GM19397 (cell line): ENCODE measurements around the gene CD7.
A peak's percentile ranks its signal among the peaks of the same experiment; 100 is the strongest.

Experiments used
- ATAC-seq: cut with Tn5 transposase; IDR thresholded peaks from one replicate; pipeline ENCODE4 v1.9.1; 2021; ENCODE audit warnings: mild to moderate bottlenecking, moderate library complexity; ENCODE audit not compliant: unreplicated experiment

Gene CD7

DNA sequence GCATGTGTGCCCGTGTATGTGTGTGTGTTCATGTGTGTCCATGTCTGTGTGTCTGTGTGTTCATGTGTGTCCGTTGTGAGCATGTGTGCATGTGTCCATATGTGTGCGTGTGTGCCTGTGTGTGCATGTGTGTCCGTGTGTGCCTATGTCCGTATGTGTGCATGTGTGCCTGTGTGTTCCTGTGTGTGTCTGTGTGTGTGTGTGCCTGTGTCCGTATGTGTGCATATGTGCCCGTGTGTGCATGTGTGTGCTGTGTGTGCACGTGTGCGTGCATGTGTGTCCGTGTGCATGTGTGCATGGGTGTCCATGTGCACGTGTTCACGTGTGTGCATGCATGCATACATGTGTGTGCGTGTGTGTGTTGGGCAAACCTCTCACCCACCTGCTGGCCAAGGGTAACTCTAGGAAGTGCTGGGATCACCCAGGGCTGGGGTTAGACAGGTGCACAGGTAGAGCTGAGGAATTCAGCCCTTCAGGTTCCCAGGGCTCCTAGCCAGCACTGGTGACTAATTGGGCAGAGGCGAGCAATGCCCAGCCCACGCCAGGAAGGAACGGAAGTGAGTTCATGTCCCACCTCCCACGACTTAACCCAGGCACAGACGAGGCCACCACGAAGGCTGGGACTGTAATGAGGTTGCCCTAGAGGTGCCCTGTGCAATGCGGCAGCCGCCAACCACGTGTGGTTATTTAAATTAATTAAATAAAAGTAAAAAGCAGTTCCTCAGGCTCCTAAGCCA is 35.7 kb downstream of the CD7 start:
- ATAC-seq = no peak

DNA sequence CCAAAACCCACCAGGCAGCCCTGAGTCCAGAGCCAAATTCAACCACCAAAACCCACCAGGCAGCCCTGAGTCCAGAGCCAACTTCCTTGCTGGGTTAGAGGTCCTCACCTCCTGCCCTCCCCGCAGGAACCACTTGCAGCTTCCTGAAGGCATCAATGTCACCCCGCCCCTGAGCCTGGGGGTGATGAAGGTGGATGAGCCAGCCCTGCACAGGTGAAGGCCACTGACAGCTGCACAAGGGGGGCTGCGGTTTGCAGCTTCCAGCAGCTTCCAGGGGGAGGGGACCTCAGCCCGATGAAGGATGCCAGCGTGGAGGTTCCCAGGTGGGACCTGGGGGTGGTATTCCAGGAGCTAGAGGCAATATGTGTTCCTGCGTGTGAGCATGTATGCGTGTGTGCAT is 36.3 kb downstream of the CD7 start:
- ATAC-seq = no peak

DNA sequence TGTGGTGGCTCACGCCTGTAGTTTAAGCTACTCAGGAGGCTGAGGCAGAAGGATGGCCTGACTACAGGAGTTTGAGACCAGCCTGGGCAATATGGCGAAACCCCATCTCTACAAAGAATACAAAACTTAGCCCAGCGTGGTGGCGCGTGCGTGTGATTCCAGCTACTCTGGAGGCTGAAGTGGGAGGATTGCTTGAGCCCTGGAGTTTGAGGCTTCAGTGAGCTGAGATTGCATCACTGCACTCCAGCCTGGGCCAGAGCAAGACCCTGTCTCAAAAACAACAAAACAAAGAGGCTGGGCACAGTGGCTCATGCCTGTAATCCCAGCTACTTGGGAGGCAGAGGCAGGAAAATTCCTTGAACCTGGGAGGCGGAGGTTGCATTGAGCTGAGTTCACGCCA is 36.9 kb downstream of the CD7 start:
- no peak for ATAC-seq

DNA sequence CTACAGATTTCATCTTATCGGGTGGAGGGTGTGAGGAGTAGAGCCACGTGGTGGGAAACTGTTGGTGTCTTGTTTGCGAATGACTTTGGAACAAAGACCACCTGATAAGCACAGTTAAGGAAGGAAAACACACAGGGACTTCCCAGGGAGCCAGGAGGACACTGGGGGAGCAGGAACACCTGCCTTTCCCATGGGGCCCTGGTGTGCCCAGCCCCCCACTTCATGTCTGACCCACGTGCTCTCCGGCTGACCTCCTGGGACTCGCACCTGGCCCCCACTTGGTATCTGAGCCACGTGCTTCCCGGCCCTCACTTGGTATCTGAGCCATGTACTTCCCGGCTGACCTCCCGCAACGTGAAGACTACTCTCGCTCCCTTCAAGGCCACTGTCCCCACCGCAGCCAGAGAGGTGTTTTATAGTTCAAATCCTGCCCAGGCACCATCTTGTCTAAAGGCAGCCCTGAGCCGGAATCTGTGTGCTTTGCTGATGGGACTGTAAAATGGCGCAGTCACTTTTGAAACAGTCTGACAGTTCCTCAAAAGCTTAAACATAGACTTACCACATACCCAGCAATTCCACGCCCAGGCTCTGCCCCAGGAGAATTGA is 38.5 kb downstream of the CD7 start:
- no peak for ATAC-seq

DNA sequence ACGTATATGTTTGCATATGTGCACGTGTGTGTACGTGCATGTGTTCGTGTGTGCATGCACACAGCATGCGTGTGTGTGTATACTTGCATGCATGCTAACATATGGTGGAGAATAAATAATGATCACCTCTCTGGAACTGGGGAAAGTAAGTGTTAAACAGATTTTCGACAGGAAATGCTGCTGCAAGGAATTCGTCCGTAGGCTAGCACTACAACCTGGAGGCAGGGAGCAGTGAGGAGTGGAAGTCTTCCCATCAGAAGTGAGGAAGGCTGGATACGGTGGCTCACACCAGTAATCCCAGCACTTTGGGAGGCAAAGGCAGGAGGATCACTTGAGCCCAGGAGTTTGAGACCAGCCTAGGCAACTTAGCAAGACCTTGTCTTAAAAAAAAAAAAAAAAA is 39.1 kb downstream of the CD7 start:
- ATAC-seq = no peak

DNA sequence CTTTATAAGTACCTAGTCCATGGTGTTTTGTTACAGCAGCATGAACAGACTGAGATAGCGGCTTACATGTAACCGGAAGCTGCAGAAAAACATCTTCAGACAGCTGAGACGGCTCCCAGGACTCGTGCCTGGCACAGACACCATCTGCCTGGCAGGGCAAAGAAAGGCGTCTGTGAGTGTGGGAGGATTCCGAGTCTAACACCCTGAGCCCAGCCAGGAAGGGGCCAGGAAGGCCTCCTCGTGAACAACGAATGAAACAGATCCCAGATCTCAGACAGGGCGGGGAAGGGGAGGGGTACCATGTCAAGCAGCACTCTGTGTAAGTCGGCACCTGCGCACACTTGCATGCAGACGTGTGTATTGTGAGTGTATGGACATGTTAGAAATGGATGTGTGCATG is 39.6 kb downstream of the CD7 start:
- ATAC-seq = no peak

DNA sequence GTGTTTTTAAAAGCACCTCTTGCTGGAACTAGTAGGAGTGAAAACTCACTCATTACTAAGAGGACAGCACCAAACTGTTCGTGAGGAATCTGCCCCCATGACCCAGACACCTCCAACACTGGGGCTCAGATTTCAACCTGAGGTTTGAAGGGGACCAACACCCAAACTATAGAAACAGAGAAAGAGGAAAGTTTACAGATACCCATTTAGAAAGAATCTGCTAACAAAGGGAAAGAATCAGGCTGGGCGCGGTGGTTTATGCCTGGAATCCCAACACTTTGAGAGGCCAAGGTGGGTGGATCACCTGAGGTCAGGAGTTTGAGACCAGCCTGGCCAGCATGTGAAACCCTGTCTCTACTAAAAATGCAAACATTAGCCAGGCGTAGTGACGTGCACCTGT is 40.5 kb downstream of the CD7 start:
- ATAC-seq = no peak

DNA sequence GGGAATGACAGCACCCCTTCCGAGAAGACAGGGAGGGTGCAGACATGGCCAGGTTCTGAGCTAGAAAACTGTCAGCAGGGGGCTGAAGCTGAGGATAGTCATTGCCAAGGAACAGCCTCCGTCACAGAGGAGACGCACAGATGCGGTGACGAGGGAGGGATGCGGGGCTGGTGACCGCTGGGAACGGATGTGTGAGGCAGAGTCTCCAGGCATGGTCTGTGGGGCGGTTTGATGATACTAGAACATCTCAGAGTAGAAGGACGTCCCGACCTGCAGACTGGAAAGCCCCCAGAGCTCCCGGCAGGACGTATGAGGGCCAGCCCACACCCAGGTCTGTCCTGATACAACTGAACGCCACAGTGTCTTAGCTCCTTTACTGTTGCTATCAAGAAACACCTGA is 42.1 kb downstream of the CD7 start:
- no peak for ATAC-seq

DNA sequence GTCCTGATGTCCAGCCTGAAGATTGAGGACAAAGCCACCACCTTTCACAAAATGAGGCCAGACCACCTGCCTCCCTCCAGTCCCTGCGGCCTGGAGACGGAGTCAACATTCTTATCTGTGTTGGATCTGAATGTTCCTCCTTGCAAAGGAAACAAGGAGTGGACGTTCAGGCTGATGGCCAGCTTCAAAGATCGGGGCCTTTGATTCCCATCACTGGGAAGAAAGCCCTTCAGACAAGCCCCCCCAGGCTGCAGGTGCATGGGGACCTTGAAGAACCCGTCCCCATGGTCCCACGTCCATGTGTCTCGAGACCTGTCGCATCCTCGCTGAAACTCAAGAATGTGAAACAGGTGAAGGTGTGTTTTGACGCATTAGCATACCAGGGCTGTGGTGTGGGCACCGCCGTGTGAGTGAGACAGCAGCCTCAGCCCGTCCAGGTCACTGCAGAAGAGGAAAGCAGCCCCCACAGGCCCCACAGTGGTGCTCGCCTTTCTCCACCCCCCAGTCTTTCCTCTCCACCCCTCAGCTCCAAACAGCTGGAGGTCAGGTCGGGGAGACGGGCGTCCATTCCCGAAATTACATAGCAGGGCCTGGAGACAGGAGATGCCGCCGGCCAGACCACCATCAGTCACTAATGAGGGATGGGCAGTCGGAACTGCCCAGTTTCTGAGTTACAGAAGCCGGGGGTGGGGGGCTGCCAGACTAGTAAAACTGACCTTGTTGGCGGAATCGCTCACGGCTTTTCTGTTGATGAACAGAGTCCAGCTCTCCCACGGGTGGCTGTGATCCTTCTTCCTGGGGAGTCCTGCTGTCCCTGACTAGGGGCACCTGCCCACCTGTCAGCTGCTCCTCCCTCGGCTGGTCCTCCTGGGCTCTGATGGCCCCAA is 43.0 kb downstream of the CD7 start:
- ATAC-seq = no peak

DNA sequence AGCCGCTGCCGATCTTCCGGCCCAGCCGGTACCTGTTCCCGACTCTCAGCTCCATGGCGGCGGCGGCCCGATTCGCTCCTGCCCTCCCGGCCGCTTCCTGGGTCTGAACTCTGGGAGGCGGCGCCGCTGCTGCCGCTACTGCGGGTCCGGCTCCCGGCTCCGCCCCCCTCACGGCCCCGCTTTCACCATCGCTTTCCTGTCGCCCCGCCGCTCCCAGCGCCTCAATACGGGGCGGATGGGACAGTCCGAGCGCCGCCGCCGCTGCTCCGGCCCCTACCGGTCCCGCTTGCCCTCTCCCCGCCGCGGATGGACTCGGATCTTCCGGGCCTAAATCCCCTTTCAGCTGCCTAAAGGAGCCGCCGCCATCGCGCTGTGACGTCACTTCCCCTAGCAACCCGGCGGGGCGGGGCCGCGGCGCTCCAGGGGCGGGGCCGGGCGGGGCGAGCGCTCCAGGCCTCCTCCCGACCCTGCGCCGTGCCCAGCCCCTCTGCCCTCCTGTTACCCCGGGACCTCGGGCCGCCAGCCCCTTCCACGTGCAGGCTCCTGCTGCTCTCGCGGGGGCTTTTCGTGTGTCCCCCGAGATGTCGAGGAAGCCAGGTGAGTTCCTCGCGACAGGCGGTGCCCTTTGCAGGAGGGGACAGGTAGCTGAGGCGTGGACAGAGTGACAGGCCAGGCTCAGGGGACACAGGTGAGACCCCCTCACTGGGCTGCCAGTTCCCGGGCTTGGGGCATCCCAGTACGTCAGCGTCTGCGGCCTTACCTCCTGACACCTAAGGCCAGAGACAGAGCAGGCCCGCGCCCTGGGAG is 43.9 kb downstream of the CD7 start, which contains the start of gene CSNK1D:
Gene CSNK1D (minus strand): TSS at position 374 of the 807 bp plus-strand sequence. CDS start 319 bp downstream, at position 55.
- peak; percentile 68 for ATAC-seq

DNA sequence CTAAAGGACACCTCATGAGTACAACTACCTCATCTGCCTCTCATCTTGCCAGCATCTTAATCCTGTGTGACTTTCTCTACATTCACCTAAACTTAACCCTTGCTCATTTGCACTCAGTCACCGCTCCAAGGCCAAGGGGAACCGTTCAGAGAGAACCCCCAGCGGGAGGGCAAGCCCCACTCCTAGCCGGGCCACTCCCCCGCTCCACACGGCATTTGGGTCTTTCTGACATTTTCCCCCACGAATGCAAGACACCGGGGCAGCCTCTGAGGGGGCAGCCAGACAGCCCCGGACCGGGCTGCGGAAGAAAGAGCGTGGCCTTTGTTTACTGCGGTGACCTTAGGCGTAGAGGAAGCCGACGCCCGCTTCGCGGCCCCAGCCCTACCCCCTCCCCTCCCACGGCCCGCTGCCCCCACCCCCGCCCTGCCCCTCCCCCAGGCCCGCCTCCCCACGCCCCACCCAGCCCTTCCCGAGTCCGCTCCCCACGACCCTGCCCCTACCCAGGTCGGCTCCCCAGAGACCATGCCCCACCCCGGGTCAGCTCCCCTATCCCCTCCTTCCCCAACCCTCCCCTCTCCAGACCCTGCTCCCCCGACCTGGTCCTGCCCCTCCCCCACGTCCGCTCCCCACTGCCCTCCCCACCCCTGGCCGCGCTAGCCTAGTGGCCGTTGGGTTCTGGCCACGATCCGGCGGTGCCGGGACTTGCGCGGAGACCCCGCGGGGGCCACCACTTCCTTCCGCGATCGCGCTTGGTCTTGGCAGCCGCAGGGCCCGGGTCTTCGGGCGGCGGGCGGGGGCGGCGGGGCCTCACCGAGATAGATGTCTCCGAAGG is 44.7 kb downstream of the CD7 start:
- ATAC-seq = peak; percentile 15

DNA sequence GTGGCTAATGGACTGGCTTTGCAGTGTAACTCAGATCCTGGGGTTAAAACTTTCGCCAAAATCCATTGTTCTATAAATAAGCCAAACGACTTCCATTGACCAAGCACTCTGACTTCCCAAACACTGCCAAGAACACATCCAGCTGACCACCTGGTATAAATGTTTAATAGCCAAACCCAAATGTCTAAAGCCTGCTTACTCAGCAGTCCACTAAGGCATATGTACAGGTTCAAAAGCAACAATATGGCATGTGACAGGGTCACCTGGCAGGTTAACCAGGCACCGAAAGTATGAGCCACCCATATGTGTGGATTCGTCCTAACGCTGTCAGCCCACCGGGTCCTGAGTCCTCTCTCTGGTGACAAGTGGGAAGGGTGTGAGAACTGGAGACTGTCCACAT is 46.0 kb downstream of the CD7 start:
- no peak for ATAC-seq

DNA sequence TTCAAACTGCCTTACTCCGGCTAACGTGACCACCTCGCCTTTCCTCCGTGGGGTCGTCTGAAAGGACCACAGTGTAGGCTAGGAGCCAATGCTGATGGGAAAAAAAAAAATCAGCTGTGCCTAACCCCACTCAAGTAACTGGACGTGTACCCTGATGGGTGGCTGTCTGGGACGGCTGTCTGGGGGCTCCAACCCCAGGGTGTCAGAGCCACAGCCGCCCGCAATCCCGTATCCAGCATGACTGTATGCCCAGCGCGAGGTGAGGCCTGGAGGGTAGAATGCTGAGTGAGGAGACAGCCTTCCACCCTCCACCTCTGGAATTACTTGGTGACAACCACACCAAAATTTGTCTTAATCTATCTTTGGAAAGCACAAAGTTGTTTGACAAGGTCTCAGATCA is 46.8 kb downstream of the CD7 start:
- no peak for ATAC-seq

DNA sequence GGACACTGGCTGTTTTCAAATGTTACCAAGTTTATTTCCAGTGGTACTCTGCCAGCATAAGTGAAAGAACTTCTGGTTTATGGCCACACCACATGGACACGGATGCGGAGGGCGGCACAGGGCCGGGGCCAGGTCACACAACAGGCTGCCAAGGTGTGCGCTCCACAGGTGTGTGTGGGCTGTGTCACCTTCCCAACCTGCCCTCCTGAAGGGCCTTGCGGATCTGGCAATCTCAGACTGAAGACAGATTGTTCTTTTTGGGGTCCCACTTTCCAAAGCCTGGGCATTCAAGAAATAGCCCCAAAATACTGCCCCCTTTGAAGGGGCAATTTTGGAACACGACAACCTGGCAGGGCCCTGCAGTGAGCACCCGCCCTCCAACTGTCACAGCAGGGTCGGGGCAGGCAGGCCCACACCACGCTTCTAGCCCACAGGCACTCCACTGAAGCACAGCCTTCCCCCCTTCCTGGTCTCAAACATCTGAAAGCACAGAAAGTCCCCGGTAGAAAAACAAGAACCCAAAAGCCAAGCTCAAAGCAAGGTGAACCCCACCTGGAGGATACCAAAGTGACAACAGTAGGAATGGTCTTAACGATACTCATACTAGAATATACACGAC is 47.4 kb downstream of the CD7 start:
- no peak for ATAC-seq

DNA sequence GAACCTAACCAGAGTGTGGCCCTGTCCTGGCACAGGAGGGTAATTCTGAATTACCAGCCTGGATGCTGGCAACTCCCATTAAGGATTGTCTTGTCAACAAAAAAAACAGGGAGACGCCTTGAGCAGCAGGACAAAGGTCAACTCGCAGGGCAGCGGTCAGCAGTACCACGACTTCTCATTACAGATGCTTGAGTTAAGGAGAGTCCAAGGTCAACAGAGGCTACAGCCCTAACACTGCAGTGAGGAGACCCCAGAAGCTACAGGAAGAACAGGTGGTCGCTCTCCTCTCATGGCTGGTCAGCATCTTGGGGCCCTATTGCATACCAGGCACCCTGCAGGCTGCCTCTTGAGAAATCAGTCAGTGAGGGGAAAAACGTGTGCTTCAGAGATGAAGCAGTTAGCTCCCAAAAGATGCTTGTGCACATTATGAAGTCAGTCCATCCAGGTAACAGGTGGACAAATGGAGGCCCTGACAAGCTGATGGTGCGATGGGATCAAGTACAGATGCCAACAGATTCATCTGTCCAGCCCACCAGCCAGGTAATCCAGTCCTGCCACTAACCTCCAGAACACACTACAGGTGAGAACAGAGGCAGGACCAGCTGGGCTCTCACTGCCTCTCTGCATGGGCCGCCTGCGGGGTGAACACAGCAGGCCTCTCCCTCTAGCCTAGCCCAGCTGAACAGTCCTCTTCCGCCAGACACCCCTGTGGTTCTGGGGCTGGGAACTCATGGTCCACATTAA is 48.1 kb downstream of the CD7 start:
- ATAC-seq = no peak

DNA sequence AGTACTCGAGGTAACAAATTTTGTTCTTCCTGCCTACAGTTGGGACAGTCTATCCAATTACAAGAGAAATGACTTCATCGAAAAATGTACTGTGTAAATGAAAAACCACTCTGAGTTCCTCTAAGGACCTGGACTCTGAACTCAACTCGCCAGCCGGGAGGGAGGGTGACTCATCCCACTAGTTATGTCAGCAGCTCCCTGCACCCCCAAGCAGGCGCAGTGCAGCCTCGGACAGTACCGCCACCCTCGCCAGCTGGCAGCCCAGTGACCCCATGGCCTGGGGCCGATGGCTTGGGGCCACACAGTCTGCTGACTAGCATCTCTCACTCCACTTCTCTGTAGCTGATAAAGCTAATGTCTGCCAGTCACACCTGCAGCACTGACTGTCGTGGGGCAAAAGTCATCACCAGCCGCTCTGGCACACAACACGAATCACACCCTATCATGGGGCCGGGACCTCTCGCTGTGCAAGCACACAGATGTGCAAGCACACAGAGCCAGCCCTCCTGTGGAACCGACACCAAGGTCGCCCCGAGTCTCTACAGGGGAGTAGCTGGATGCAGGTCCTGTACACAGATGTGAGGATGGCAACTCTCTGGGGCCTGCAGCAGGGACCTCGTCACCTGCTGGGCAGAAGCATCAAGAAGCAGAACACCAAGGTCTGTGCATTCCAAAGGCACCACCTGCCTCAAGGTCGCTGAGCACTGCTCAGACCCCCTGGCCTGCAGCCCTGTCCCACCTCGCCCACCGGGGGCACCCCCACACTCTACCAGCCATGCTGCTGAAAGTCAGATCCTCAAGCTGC is 49.6 kb downstream of the CD7 start:
- no peak for ATAC-seq

DNA sequence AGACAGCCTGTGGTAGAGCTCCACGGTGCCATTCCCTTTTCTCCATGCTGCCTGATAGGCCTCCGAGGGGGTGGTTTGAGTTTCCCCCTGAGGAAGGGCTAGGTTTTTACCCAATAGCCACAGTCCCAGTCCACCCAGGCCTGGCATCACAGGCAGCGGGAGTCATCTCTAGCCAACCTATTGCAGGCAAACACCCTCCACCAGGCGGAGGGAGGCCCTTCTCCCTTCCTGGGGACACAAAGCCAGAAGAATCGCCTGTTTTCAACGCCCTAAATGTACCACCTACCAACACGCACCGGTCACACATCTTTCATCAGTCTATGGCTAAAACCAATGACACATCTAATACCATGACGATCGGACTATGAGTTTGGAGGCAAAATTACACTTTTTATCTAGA is 51.3 kb downstream of the CD7 start:
- ATAC-seq = no peak
